HG03039 (cell line): Measurements from ENCODE around the gene SSTR1.

Experiments
- ATAC-seq: cut with Tn5 transposase; IDR thresholded peaks from one replicate; pipeline ENCODE4 v1.9.1; 2021; ENCODE audit warnings: mild to moderate bottlenecking, moderate library complexity; ENCODE audit not compliant: unreplicated experiment

SSTR1 gene

DNA sequence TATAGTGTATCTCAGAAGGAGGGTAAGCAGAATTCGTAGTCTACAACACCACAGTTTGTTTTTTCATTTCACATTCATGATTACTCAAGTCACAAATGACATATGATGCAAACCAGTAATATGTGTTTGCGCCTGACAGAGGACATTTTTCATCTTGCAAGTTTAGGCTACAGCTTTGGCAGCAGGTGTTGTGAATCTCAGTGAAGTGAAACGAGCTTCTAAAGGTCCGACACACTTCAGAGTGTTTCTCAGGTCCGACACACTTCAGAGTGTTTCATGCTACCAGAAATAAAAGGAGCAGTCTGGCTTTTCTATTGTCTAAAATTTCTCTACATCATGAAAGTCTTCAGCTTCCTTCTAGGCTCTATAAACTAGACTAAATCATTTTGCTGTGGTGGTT is 25.5 kb downstream of the SSTR1 start:
- no peak for ATAC-seq

DNA sequence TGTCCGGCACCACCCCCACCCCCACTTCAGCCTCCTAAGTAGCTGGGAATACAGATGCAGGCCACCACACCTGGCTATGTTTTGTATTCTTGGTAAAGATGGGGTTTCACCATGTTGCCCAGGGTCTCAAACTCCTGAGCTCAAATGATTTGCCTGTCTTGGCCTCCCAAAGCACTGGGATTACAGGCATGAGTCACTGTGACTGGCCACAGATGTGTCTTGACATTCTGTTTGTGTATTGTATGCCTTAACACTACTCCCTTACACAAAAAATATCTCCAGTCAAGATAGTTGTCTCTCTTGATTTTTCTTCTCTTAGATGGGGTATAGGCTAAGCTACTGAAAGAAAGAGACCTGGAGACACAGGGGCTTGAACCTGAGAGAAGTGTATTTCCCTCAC is 30.6 kb downstream of the SSTR1 start:
- no peak for ATAC-seq

DNA sequence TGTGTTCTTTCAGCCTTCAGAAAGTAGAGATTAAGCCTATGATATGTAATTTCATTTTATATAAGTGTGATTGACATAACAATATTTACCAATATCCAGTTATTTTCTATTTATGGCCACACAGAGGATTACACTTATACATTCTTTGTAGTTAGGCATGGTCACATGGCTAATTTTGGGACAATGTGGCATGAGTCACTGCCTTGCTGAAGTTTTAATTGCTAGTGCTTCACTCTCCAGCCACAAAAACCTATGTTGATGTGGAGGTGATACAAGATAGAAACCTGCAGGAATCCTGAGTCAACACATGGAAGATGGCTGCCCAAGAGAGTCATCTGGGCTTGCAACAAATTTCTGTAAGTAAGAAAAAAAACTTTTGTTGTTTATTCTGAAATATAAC is 31.2 kb downstream of the SSTR1 start:
- no peak for ATAC-seq

DNA sequence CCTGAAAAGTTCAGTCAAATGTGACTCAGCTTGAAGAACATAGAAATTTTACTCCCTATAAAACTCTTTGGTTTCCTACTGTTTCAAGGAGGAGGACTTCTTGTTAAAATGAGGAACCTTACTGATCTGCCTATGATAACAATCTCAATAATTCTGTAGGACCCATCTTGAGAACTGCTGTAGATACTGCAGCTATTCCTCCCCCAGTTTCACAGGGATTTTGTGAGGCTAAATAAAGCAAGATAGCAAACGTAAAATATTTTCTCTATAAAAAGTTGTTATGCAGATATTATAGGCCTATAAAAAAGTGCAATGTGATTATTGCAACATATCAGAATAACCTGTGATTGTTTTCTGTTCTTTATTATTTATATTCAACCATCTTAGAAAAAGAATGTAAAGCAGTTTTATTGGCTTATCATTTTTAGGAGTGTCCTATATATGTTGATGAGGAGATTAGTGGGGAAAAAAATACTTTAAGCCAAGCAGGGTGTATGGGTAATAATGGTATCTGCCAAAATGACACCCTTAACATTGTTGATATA is 36.1 kb downstream of the SSTR1 start:
- no peak for ATAC-seq

DNA sequence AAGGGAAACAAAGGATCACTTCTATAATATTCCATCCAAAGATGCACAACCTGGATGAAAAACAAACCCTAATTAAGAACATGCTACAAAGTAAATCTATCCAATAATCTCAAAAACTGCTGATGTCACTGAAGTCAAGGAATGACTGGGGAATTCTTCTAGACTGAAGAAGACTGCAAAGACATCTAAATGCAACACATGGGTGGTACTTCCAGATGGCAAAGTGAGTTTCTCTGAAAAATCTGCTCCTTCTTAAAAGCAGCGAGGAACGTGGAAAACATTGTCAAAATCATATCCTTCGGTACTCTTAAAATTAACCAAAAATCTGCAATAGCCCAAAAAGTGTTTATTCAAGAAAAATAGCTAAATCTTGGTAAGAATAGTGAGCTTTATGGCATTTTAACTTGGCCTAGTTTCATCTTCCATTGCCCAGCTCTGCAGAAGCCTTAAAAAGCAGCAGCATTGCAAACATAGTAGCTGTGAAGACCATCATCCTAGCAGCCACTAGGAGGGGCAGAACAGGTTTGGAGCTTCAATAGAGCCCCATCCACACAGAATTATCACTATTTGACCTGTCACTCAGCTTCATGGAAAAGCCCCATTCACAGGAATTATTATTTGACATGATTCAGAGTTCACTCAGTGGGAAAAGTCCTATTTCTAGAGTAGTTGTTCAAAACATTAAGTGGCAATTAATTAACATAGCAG is 40.8 kb downstream of the SSTR1 start:
- no peak for ATAC-seq

DNA sequence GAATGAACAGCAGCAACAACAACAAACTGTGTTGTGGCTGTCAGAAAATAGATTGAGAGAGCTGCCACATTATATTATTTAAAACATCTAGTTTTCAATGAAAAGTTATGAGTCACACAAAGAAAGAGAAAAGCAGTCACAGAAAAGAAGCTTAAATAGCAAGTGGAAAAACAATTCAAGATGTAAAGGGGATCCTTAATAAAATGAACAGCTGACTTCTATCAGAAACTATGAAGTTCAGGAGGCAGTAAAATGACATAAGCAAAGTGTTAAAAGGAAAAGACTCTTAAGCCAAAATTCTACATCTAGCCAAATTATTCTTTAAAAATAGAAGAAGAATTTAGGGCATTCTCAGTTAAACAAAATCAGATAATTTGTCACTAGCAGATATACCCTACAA is 42.6 kb downstream of the SSTR1 start:
- no peak for ATAC-seq

DNA sequence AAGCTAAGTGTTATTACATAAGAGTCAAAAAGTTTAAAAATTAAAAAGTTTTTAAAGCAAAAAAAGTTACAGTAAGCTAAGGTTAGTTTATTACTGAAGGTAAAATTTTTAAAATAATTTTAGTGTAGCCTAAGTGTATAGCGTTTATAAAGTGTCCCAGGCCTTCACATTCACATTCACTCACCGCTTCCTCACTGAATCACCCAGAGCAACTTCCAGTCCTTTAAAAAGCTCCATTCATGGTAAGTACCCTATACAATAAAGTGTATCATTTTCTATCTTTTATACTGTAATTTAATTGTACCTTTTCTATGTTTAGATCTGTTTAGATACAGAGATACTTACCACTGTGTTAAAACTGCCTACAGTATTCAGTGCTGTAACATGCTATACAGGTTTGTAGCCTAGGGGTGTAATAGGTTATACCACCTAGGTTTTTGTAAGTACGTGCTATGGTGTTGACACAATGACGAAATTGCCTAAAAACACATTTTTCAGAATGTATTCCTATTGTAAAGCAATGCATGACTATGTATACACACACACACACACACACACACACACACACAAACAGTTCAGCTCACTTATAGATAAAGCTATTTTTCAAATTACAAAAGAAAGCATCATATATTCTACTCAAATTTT is 44.5 kb downstream of the SSTR1 start:
- no peak for ATAC-seq

DNA sequence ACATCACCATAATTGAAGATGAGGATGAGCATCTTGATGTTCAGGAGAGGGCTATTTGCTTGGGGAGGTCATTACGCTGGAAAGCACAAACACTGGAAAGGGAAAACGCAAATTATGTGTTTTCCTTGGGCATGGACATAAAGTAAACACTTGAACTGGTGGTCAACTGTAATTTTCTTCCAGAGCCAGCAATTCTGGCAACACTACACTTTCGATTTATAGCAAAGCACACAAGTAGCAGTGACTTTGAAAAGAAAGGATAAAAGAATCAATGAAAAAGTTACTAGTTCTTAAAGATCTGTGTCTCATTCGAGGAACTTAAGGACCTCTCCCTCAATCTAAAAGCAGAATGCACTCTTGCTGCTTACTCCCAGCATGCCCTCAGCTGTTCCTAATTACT is 46.0 kb downstream of the SSTR1 start:
- ATAC-seq, result no peak

DNA sequence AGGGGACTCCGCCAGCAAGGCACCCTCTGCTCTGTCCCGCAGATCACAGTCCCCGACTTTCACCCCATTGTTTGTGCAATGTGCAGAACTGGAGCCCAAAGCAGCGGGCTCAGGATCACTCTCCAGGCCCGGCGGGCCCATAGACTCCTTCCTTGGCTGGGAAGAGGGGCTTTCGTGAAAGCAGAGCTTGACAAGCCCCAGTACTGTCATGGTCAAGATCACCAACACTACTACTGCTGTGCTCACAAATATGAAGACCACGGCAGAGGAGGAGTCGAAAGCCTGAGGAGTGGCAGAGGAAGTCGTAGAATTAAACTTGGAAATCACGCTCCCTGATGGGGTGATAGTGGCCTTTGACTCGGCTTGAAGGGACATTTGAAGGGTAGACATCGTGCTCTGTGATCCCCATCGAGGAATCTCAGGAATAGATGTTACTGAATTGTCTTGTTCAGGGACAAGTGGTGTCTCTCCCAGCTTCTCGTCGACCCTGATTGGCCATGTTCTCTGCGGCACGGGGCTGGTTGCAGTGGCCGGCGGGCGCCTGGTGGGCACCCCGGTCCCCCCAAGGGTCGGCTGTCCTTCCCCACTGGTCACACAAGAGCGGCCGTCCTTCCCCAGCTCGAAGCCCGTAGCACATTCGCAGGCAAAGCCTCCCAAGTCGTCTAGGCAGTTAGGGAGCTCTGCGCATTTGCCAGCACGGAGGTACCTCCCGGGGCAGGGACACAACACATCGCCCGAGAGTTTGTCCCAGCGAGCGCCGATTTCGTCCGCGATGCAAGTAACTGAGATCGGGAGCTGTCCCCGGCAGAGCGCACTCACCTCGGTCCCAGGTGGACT is 47.1 kb downstream of the SSTR1 start:
- ATAC-seq, result no peak

DNA sequence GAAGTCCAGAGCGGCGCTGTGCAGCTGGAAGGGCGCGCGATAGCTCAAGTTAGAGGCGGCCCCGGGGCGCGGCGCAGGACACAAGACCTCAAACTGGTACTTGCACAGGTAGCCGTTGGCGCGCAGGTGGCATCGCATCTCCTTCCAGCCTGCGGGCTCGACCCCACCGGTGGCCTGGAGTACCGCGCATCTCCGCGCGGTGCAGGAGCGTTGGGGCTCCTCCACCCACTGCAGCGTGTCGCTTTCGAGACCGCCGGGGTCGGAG is 47.6 kb downstream of the SSTR1 start:
- no peak for ATAC-seq

DNA sequence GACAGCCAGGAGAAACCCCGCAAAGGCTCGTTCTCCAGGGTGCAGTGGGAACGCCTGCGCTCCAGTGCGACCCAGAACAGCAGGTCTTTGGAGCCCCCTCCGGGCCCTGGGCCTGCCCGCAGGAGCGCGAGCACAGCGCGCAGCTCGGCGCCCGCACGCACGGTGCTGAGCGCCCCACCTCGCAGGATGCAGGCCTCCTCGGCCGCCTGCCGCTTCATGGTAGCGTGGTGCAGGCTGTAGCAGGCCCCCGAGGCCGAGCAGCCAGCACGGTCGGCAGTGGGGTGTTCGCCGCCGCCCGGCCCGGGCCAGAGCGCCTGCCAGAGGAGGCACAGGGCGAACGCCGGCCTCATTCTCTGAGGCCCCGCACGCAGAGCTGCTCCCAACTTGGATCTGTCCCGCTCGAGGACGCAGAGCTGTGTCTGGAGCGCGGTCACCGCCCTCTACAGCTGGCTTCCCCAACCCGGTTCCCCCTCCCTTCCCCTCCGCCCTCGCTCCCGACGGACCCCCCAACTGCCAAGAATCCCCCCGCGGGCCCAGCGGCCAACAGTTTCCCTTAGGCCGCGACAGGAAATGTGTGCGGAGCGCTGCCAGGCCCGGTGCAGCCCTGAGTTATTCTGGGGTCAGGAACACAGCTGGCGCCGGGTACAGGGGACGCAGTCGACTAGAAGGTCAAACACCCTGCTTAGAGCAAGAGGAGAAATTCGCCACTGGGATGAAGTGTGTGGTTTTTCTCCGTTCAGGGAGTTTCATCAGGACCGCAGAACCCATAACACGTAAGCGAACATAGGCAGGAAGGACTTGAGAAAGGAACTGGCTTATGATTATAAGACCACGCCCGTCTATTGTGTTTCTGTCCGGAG is 48.2 kb downstream of the SSTR1 start, which contains the start of gene CLEC14A:
CLEC14A (minus strand) TSS at position 421 of the 860 bp plus-strand sequence; CDS start at position 350, 71 bp downstream.
- no peak for ATAC-seq

DNA sequence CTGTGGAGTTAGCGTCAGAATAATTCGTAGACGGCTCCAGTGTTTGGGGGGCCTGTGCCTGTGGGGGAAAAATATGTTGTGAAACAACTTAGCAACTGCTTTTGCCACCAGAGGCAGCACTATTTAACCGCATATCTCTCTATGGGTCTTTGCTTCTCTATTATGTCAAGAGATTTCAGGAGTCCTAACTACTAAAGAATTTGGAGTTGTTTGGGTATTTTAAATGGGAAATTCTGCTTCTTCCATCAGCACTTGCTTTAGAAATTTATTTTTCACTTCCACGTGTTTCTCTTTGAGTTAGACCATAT is 48.8 kb downstream of the SSTR1 start:
- ATAC-seq, result no peak

DNA sequence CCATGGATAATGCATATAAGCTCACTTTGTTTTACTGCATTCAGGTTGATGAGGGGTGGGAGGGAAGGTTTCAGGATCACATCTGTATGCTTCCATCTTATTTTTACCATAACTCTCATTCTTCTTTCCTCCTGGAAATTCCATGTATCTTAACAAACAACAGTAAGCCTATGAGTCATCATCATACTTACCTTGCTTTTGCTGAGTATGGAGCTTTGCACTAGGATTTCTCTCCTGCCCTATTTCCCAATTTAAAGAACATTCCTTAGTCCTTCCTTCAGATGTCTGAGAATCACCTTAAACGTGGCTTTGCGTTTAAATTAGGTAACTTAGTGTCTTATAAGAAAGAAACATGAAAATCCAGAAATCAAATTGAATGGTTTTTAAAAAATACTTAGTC is 49.8 kb downstream of the SSTR1 start:
- no peak for ATAC-seq

DNA sequence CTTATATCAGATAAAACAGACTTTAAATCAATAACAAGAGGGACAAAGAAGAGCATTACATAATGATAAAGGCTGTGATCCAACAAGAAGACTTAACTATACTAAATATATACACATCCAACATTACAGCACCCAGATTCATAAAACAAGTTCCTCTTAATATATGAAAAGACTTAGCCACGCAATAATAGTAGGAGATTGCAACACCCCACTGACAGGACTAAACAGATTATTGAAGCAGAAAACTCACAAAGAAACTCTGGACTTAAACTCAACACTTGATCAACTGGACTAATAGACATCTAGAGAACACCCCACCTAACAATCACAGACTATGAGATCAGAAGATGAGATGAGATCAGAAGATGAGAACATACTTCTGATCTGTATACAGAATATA is 53.9 kb downstream of the SSTR1 start:
- no peak for ATAC-seq
